ENCODE data around the gene MYO3B. TPM values are rescaled to one million over a fixed set of nuclear protein-coding genes. Genes with fewer than 3 reads are reported as not detected.

Gene MYO3B
- total RNA-seq, 1 experiment from 2014 or later: 0.63 TPM

- H4K91ac ChIP-seq (ENCODE audit: insufficient read length, low read depth, low read length): no peak overlapping the region
- Mint-ChIP-seq H3K36me3 (ENCODE audit: insufficient read depth in 1 of 3, low read depth in 3 of 3) (0 out of 7 replicates have a peak, but pooled peaks cover 0 to 3% (median 0%) of the 10 kb centered on the region in 3 experiments), H3K27ac (0 out of 7 replicates have a peak overlapping the region, but pooled peaks of 1 of the 3 experiments have one; percentile 9), H3K9me3 (no peaks in the 10 kb centered on the region; a peak in 1 of 5 replicates), H3K27me3 (ENCODE audit: low read depth) (peaks cover 15% of the 10 kb centered on the region), H3K4me1 (peaks cover 32 to 51% of the 10 kb centered on the region in 2 experiments), H3K4me3 (no peak overlapping the region)
- no peaks in the 10 kb centered on the region for H3K27me3 ChIP-seq (ENCODE audit: insufficient read depth, low read length)
- H4K20me1 ChIP-seq (ENCODE audit: control insufficient read depth, insufficient read depth, insufficient read length): no peaks in the 10 kb centered on the region
- H2BK5ac ChIP-seq (ENCODE audit: insufficient read length, low read length): no peak overlapping the region
- no peak overlapping the region for H3K56ac ChIP-seq (ENCODE audit: insufficient read length, low read depth, low read length)
- no peak overlapping the region for H4K5ac ChIP-seq (ENCODE audit: insufficient read length, low read depth, low read length)
- H3K23ac ChIP-seq (ENCODE audit: insufficient read length, low read depth, low read length): no peak overlapping the region
- TF ChIP-seq CTCF (conservative IDR thresholded peaks at IDR 0.05): no peak
- H3K23me2 ChIP-seq (ENCODE audit: insufficient read length, low read depth, low read length, poor library complexity, severe bottlenecking): no peaks in the 10 kb centered on the region
- no peak overlapping the region for H3K4me2 ChIP-seq (ENCODE audit: insufficient read depth, insufficient read length, low read length)
- no peak overlapping the region for H2BK120ac ChIP-seq (ENCODE audit: low read depth, low read length, poor library complexity, severe bottlenecking)
- no peak overlapping the region for H2AK5ac ChIP-seq (ENCODE audit: insufficient read length, low read length)
- H3K79me2 ChIP-seq (ENCODE audit: insufficient read depth, low read length): no peaks in the 10 kb centered on the region
- H3K4me1 ChIP-seq (ENCODE audit: insufficient read depth, low read length): peaks cover 8% of the 10 kb centered on the region; the same call in 1 of the 2 replicates
- H2BK20ac ChIP-seq (ENCODE audit: low read depth, low read length, poor library complexity, severe bottlenecking): no peak overlapping the region
- no peak overlapping the region for H2AFZ ChIP-seq (ENCODE audit: low read length)
- H3K14ac ChIP-seq (ENCODE audit: insufficient read depth, low read length): no peak overlapping the region
- WGBS (ENCODE audit: extremely low coverage, insufficient read length, low lambda C conversion rate): no CpG with 5 or more reads among the region's 6 CpGs
- H3K79me1 ChIP-seq (ENCODE audit: insufficient read depth, low read depth, low read length, poor library complexity, severe bottlenecking): no peaks in the 10 kb centered on the region
- DNase-seq: no peak
- H3K18ac ChIP-seq (ENCODE audit: insufficient read length, low read depth, low read length): no peak overlapping the region
- H3T11ph ChIP-seq (ENCODE audit: low read length): no peak overlapping the region
- H3K4ac ChIP-seq (ENCODE audit: low read depth, low read length): no peak overlapping the region
- no peaks in the 10 kb centered on the region for H3K9me3 ChIP-seq (ENCODE audit: control insufficient read depth, low read depth, low read length)
- H3K9ac ChIP-seq (ENCODE audit: extremely low read depth, insufficient read length, low read length): no peak overlapping the region
- H4K8ac ChIP-seq (replicated peaks; ENCODE audit: insufficient read length, low read depth, low read length): no peak overlapping the region
- no peak overlapping the region for H3K27ac ChIP-seq (ENCODE audit: insufficient read length, low read depth, low read length)
- H2BK15ac ChIP-seq (ENCODE audit: low read depth, low read length): no peak overlapping the region
- no peak overlapping the region for H2BK12ac ChIP-seq (ENCODE audit: insufficient read length, low read depth, low read length)
Measured at GRCh38 chr2:170371231-170371998, 193.5 kb downstream of the MYO3B start.

Measured in H9 (cell line).